Right renal pelvis (tissue), 4 donors: ENCODE measurements around the gene HLA-F. TPM values are rescaled to one million over a fixed set of nuclear protein-coding genes. Genes with fewer than 3 reads are reported as not detected.
A peak's percentile ranks its signal among the peaks of the same experiment; 100 is the strongest.

Source experiments
- DNase-seq, 4 donors: peaks; one replicate each; pipeline ENCODE4 v3.0.0-alpha.2; 2013; ENCODE audit warnings: low read depth in 4 of 4, low spot score in 3 of 4, missing footprints in 1 of 4
- polyA plus RNA-seq, 4 donors: library from polyadenylated mRNA; unstranded; fragments of 120-200 nt; gene quantifications; one replicate each; pipeline ENCODE4 v1.2.1, GENCODE V29; 2013; ENCODE audit not compliant: insufficient read length in 4 of 4

The HLA-F gene
- 1 to 10 TPM; 5.4 to 6.7 (median 5.9) TPM for polyA plus RNA-seq

GRCh38 chr6:29723262-29723665, at the start of gene HLA-F:
TSS of gene HLA-F (plus strand) at chr6:29723434. CDS start at chr6:29723464, 30 bp downstream.
- peak in 3 of 4 donors; percentile 34 to 66 (median 53) for DNase-seq

- no peak for DNase-seq
Observed at GRCh38 chr6:29674008-29674407, 49.2 kb upstream of the HLA-F start.

GRCh38 chr6:29675561-29675960, 47.7 kb upstream of the HLA-F start:
- DNase-seq, result no peak

GRCh38 chr6:29676981-29677601, 46.1 kb upstream of the HLA-F start:
- no peak for DNase-seq

GRCh38 chr6:29678114-29678513, 45.1 kb upstream of the HLA-F start:
- DNase-seq, result no peak

GRCh38 chr6:29679962-29680361, 43.3 kb upstream of the HLA-F start:
- no peak for DNase-seq

- DNase-seq, result no peak
Observed at GRCh38 chr6:29680416-29680815, 42.8 kb upstream of the HLA-F start.

GRCh38 chr6:29680904-29681303, 42.3 kb upstream of the HLA-F start, which contains the start of gene ZFP57:
TSS of gene ZFP57 (minus strand) at chr6:29681152. CDS start at chr6:29677003, 4,149 bp downstream.
- DNase-seq, result no peak

- DNase-seq, result no peak
Observed at GRCh38 chr6:29681811-29682210, 41.4 kb upstream of the HLA-F start.

GRCh38 chr6:29685718-29686326, 37.4 kb upstream of the HLA-F start:
- no peak for DNase-seq

GRCh38 chr6:29694637-29695036, 28.6 kb upstream of the HLA-F start:
- DNase-seq, result no peak

- DNase-seq, result no peak
Observed at GRCh38 chr6:29696147-29697125, 26.8 kb upstream of the HLA-F start.

GRCh38 chr6:29702519-29703103, 20.6 kb upstream of the HLA-F start:
- no peak for DNase-seq

GRCh38 chr6:29705389-29706231, 17.6 kb upstream of the HLA-F start:
- DNase-seq, result peak in 2 of 4 donors; percentile 18 to 20

- DNase-seq, result no peak
Observed at GRCh38 chr6:29708432-29709179, 14.6 kb upstream of the HLA-F start.

- DNase-seq, result no peak
Observed at GRCh38 chr6:29709188-29709587, 14.0 kb upstream of the HLA-F start.

GRCh38 chr6:29710281-29710941, 12.8 kb upstream of the HLA-F start:
- DNase-seq, result no peak

- no peak for DNase-seq
Observed at GRCh38 chr6:29720863-29721262, 2.4 kb upstream of the HLA-F start.
